Dedifferentiated amniotic fluid mesenchymal stem cell (primary cell): ENCODE results near the gene FAM76A.
"Not testable (repeated sequence)": the region's sequence is repeated elsewhere in the genome, so short reads cannot be mapped to it uniquely, and the experiment has no call there.

Experiments
- DNase-seq: peaks from one replicate; pipeline ENCODE4 v3.0.0-alpha.2; 2016; ENCODE audit errors: extremely low spot score

Gene FAM76A

GRCh38 chr1:27725374-27726172, at the start of gene FAM76A:
TSS of gene FAM76A (plus strand) at chr1:27725961. CDS start at chr1:27726081, 120 bp downstream.
- peak; percentile 99 for DNase-seq

- no peak for DNase-seq
Measured at GRCh38 chr1:27676410-27676809, 49.4 kb upstream of the FAM76A start.

GRCh38 chr1:27678747-27679146, 47.0 kb upstream of the FAM76A start:
- no peak for DNase-seq

- DNase-seq, result not testable (repeated sequence)
Measured at GRCh38 chr1:27680225-27680791, 45.5 kb upstream of the FAM76A start.

- DNase-seq, result not testable (repeated sequence)
Measured at GRCh38 chr1:27681580-27681979, 44.2 kb upstream of the FAM76A start.

GRCh38 chr1:27682351-27682944, 43.3 kb upstream of the FAM76A start:
- no peak for DNase-seq

- no peak for DNase-seq
Measured at GRCh38 chr1:27684176-27684575, 41.6 kb upstream of the FAM76A start.

GRCh38 chr1:27686223-27686990, 39.4 kb upstream of the FAM76A start:
- no peak for DNase-seq

- no peak for DNase-seq
Measured at GRCh38 chr1:27687906-27688305, 37.9 kb upstream of the FAM76A start.

GRCh38 chr1:27689423-27690173, 36.2 kb upstream of the FAM76A start:
- DNase-seq, result peak; percentile 66

- no peak for DNase-seq
Measured at GRCh38 chr1:27690183-27690582, 35.6 kb upstream of the FAM76A start.

GRCh38 chr1:27696835-27697234, 28.9 kb upstream of the FAM76A start:
- not testable (repeated sequence) for DNase-seq

- no peak for DNase-seq
Measured at GRCh38 chr1:27704958-27705357, 20.8 kb upstream of the FAM76A start.

- DNase-seq, result no peak
Measured at GRCh38 chr1:27705545-27705944, 20.2 kb upstream of the FAM76A start.

- no peak for DNase-seq
Measured at GRCh38 chr1:27710574-27710973, 15.2 kb upstream of the FAM76A start.

GRCh38 chr1:27713139-27713725, 12.5 kb upstream of the FAM76A start:
- DNase-seq, result no peak

- no peak for DNase-seq
Measured at GRCh38 chr1:27713869-27714513, 11.8 kb upstream of the FAM76A start.

GRCh38 chr1:27716262-27716895, 9.4 kb upstream of the FAM76A start:
- no peak for DNase-seq

- no peak for DNase-seq
Measured at GRCh38 chr1:27719286-27720251, 6.2 kb upstream of the FAM76A start.
